Hepatocyte (in vitro differentiated cells): Measurements from ENCODE around the gene TMCC2.

ENCODE experiments used
- EZH2 ChIP-seq: fragments of 200-600 bp; sonication (generic); IDR thresholded peaks from 2 replicates; pipeline ENCODE4 v1.6.1; 2016; ENCODE audit warnings: antibody characterized with exemption, mild to moderate bottlenecking, borderline replicate concordance
- EZH2phosphoT487 ChIP-seq: fragments of 200-600 bp; sonication (generic); IDR thresholded peaks from one replicate; pipeline ENCODE4 v1.6.1; 2018; ENCODE audit warnings: antibody characterized with exemption, mild to moderate bottlenecking, low read depth, moderate library complexity; ENCODE audit not compliant: unreplicated experiment, severe bottlenecking
- TF ChIP-seq, protein P1 (sequence below): fragments of 200-600 bp; sonication (generic); IDR thresholded peaks from 2 replicates; pipeline ENCODE4 v1.5.1; 2016; ENCODE audit warnings: antibody characterized with exemption, mild to moderate bottlenecking; ENCODE audit not compliant: poor library complexity

DNA sequence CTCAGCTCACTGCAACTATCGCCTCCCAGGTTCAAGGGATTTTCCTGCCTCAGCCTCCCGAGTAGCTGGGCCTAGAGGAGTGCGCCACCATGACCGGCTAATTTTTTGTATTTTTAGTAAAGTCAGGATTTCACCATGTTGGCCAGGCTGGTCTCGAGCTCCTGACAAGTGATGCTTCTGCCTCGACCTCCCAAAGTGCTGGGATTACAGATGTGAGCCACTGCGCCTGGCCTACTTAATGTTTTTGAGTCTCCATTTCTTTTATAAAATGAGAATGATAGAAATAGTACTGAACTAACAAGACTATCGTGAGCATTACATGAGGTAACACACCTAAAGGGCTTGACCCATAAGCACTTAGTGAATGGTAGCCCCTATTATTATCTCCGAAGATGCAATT, 72.4 kb downstream of the TMCC2 start:
- TF ChIP-seq, protein P1, sequence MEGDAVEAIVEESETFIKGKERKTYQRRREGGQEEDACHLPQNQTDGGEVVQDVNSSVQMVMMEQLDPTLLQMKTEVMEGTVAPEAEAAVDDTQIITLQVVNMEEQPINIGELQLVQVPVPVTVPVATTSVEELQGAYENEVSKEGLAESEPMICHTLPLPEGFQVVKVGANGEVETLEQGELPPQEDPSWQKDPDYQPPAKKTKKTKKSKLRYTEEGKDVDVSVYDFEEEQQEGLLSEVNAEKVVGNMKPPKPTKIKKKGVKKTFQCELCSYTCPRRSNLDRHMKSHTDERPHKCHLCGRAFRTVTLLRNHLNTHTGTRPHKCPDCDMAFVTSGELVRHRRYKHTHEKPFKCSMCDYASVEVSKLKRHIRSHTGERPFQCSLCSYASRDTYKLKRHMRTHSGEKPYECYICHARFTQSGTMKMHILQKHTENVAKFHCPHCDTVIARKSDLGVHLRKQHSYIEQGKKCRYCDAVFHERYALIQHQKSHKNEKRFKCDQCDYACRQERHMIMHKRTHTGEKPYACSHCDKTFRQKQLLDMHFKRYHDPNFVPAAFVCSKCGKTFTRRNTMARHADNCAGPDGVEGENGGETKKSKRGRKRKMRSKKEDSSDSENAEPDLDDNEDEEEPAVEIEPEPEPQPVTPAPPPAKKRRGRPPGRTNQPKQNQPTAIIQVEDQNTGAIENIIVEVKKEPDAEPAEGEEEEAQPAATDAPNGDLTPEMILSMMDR: no peak
- TF ChIP-seq EZH2phosphoT487 (no peak), EZH2 (no peak)
